NCI-H2196 (cell line): ENCODE measurements around the gene HIBCH.

ENCODE experiments used
- DNase-seq: peaks from one replicate; lab custom pipeline; 2025; ENCODE audit not compliant: unreplicated experiment; lab: John Stamatoyannopoulos, UW

The HIBCH gene

DNA sequence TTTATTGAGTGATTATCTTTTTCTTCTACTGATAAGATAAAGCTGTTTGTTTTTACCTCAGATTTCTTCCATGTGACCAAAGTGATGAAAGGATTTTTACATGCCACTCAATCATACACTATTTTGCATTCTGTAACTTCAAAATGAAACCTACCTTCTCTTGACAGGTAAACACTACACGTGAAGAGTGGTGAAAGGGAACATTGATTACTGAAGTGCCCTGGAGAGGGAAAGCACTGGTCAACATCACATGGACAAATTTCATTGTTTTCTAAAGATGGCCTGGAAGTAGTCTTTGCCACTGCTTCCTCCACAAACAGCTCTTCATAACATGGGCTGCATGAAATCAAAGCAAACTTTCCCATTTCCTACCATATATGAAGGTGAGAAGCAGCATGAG is 120.1 kb downstream of the HIBCH start:
- DNase-seq: no peak

DNA sequence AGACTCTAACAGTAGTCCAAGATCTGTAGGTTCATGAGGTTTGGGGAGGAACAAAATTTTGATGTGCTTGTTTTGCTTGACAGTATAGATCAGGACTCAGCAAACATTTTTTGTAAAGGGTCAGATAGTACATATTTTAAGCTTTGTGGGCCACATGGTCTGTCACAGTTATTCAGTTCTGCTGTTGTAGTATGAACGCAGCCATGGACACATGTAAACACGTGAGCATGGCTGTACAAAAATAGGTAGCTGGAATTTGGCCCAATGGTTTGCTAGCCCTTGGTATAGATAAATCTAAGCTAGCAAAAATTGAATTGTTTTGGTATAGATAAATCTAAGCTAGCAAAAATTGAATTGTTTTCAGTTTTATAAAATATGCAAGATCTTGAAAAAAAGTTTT is 120.5 kb downstream of the HIBCH start:
- DNase-seq: no peak

DNA sequence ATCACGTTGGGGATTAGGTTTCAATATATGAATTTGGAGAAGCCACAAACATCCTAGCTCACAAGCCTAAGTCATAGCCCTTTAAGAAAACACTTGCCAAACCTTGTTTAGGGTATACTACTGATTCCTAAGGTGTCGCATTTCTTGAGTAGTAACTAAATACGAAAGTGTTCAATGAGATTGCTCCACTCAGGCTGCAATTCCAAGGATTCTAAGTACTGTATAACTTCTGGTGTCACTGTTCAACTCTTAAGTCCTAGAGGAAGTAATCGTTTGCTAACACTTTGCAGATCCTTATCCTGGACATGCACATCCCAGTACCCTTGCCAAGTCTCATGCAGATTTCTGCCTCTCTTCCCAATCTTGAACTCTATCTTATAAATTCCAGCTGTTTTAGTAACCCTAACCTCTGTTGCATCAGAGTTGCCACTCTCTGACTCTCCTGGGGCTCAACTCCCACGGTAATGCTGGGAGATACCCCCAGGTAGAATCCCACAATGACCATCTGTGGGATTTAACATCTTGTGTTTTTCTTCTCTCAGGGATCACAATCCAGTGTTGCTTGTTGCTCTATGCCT is 122.4 kb downstream of the HIBCH start:
- no peak for DNase-seq

DNA sequence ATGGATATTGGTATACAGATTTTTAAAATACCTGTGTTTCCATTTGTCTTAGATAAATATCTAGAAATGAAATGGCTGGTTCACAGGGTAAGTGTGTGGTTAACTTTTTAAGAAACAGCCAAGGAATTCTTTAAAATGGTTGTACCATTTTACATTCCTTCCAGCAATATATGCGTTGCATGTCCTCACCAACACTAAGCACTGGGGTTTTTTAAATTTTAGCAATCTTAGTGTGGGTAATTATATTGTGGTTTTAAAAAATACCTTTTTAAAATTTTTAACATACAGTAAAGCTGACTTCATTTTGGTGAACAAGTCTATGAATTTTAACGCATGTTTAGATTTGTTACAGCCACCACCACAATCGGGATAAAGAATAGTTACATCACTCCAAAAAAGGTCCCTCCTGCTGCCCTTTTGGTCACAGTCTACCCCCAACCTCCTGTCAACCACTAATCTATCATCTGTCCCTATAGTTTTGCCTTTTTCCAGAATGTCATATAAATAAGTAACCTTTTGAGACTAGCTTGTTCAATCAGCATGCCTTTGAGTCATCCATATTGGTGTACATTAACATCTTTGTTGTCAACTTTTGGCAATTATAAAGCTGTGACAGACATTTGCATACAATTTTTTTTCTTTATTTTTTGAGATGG is 129.0 kb downstream of the HIBCH start:
- no peak for DNase-seq

DNA sequence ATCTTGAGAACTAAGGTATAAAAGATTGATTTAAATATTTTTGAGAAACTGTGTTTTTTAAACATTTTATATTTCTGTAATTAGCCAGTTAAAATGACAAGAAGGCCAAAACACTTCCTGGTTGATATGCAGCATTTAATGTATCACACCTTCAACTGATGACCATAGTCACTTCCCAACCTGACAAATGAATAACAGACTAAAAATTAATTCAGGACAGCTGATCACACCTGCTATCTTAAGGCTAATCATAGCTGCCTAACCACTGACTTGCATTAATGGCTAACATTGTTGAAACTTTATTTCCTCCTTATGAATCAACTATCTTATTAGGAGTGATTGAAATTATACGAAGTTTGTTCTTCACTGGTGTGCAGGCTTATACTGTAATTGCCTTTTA is 131.3 kb downstream of the HIBCH start:
- no peak for DNase-seq

DNA sequence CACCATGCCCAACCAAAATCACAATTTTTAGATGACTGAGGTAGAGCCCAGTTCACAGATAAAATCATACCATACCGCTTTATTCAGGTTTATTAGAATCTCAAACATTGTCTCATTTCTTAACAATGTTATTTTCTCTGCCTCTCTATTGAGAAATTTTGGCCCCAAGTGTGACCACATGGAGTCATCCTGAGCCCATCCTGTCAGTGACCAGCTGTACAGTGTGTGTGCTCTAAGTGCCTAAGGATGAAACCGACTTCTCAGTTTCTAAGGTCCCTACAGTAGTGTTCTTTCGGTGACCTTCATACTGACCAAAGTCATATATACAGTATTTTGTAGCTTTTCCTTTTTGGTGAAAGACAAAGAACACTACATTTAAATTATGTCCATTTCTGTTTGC is 133.4 kb downstream of the HIBCH start:
- DNase-seq: no peak

DNA sequence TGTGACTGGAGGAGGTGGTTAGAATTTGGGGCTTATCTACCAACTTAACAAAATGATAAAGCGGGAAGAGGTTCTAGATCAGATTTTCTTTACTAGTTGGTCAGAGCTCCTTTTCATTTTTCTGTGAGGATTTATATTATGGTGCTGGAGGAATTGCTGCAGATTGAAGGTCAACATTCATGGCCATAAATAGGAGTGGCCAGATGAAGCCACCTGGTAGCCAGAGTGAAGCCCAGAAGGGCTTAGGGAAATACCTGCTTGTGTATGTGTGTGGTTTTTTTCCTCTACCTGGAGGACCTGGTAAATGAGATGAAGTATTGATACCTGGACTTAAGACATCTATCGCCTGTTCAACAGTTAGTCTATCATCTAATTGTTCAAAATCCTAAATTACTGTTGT is 134.2 kb downstream of the HIBCH start:
- DNase-seq: no peak

DNA sequence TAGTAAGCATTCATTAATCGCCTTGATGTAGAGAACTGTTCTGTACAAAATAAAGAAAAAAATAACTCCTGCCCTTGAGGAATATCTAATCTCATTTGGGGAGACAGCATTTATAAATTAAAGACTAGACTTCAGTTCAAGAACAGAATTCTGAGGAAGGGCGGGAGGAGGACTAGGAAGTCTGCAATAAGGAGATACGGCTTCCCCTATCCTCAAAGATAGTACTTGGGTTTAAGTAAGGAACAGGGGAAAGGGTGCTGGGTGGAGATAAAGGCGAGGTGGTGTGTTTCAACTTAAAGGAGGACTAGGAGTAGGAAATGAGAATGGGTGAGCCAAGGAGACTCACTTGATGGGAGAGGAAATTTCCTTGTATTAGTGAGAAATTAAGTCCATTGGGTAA is 135.2 kb downstream of the HIBCH start:
- no peak for DNase-seq

DNA sequence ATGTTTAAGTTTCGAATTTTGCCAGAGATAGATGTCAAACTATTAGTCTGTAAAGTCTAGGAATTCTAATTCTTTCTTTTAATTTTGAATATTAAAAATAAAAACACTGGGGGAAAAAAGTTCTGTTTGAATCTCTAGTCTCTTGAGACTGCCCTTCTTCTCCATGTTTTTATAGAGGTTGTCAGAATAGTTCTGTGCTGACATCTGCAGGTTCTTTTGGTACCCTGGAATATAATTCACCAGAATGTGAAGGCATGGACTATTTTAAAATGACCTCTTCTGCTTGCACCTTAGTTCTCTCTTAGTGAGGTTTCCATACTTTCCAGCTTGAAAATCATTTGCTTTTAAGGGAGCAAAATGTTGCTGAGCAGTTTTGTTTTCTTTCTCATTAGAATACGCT is 136.1 kb downstream of the HIBCH start:
- DNase-seq: no peak

DNA sequence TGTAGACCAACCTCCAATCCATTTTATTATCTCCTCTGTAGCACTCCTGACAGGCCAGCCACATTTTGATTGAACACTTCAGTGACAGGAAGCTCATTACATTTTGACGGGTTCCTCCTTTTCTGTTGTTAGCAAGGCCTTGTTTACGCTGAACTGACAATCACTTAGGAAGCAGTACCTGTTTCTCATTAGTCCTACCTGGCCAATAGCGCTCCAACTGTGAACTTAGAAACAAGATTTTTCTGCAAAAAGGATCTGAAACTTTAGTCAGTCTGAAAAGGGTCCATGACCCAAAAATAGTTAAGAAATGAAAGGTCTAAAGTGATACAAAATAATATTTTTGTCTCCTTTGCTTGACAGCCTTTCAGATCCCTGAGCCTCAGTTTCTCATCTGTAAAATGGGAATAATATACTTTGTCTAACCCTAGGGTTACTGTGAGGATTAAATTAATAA is 137.5 kb downstream of the HIBCH start:
- no peak for DNase-seq

DNA sequence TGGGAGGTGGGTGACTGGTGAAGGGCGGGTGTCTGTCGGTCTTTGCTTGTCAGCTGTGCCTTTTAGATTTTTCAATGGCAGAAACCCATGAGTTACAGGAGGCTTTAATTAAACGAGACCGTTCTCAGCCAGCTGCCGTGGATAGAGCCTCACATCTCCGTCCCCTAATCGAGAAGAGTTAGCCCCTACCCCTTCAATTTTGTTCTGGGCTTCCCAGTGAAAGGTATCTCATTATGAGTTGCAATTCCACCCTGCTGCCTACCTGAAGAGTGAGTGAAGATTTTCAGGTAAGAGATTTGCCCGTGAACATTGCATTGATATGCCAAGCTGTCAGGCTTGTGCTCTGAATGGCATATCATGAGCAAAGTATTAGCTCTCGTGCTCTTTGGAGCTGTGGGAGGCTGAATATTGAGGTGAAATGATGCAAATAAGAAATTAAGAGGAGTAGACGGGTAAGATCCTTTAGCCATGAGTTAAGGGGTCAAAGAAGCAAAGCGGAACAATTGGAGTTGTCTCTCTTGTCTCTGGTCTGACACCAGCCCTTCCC is 138.4 kb downstream of the HIBCH start:
- DNase-seq: no peak

DNA sequence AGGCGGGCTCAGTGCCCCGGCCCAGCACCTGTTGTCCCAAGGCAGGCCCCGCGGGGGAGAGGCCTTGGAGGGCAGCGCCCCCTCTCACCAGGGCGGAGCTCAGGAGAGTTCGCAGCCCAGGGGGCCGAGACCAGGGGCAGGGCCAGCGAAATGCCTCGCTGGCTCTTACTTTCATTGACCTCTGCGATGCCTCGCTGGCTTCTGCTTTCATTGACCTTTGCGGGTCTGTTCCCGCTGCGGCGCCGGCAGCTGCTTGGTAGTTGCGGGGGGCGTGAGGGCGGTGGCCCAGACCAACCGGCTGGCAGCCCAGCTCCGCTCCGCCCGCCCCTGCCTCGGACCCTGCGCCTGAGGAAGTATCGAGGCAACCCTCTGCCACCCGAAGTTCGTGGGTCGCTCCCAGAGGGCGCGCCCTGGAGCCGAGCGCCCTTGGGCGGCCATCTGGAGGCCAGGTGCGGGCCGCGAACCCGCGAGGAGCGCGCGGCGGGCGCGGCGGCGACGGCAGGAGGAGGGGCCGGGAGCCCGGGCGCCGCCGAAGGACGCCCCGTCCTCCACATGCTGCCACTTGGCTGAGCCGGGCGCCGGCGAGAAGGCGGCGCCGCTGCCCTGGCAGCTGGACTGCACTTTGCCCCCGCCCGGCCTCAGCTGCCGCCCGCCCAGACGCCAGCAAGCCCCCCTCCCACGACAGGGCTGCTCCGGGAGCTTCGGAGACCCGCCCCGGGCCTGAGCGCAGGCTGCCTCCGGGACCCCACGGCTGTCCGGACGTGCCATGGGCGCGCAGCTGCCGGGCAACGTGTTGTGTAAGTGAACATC is 139.1 kb downstream of the HIBCH start:
- peak; percentile 49 for DNase-seq

DNA sequence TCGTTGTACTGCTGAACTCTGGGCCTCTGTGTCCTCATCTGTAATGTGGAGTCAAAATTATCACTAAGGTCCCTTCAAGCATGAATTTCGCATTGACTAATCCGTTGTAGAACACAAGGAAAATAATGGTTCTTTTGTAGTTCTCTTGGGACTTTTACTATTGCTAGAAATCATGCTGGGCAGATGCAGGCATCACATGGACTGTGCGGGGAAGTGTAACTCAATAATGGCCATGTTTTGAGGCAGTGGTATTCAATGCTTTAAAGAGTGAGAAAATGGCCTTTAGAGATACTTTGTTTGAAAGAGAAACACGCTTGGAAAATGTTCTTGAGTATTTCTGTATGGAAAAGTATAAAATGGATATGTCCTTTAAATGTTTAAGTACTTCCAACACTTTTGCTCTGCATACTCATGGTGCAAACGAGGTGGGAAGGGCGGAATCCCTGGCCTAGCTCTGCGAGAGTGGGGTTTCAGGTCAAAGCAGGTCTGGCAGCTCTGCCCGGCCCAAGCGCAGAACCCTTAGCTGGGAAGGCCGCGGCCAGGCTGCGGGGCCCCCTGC is 139.8 kb downstream of the HIBCH start:
- DNase-seq: no peak

DNA sequence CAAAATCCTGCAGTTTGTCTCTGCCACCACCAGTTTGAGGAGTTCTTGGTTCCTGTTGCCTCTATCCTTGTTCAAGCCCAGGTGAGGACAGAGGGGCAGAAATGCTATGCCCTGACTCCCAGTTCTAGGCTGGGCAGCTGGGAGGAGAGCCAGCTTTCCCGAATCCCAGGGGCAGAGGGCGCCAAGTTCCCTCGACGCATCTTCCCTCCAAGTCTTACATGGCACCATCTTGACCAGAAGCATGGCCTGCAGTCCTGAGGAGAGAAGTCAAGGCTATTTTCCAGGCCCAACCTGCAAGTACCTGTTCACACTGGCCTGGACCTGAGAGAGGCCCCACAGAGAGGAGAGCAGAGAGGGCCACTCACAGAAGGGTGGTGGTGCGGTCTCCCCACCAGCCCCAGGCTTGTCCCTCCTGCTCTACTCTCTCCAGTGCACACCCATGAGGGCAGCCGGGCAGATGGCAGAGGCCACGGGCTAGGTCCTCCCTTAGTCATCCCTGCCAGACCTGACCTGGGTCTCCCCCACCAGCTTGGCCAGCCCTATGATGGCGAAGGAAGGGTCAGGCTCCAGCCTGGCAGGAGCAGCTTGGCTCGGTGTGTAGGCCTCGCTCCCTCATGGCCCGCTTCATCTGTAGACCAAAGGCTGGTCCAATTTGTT is 141.4 kb downstream of the HIBCH start:
- DNase-seq: no peak

DNA sequence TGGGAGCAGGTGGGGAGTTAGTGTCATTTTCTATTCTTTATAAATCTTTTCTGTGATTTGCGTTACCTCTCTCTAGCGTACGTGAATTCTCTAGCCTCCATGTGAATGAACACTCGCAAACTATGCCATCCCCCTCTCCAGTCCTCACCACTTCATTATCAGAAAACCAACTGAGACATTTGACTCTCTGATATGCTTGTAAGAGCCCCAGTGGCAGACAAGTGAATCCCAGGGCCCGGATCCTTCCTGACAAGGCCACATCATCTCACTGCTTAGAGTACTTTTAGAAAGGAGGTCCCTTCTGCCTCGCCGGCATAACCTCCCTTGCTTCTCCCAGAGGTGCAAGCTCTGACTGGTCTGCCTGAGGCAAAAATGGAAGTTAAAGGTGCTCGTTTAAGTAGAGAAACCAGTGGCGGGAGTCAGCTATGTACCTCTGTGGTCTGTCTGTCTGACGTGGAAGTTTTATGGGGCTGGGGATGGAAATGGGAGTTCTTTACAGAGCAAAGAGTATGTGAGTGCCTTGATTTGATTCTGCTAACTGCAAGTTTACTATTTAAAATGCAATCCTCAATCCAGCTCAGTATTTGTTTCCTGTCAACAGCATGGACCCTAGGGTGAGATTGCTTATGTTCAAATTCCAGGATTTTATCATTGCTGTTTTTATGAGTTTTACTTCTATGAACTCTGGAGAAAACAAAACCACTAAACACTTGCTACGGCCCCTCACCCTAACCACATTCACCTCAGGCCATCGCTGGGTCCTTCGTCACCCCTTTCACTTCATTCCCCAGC is 142.2 kb downstream of the HIBCH start:
- DNase-seq: no peak

DNA sequence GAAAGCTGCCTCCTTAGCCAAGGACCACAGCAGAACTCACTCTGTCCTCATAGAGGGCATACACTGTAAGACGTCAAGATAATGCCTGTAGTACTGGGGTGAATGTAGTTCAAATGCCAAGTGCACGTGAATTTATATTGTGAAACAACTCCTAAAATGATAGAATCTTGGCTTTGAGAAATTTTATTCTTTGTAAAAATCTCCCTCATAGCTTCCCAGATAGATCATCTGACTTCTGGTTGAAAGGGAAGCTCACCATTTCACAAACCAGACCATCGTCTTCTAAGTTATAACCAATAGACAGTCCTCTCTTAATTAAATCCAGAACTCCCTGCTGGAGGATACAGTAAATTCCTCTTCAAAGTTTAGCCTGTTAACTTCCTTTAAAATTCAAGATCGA is 146.2 kb downstream of the HIBCH start:
- DNase-seq: no peak

DNA sequence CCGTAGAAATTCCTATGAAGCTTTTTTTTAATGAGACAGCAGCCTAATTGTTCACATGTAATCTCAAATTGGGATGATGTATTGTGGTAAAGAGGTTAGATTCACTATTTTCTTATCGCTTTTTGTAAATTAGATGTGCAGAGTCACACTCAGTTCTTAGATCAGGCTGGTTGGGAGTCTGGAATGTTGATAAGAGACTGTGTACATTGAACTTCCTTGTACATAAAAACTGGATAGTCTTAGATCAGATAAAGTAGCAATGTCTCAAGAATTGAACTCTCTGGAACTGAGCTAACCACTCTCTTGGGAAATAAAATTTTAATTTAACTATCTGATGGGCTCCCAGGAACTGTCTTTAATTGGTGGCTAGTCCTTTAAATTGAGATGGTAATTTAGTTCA is 149.0 kb downstream of the HIBCH start:
- DNase-seq: no peak

DNA sequence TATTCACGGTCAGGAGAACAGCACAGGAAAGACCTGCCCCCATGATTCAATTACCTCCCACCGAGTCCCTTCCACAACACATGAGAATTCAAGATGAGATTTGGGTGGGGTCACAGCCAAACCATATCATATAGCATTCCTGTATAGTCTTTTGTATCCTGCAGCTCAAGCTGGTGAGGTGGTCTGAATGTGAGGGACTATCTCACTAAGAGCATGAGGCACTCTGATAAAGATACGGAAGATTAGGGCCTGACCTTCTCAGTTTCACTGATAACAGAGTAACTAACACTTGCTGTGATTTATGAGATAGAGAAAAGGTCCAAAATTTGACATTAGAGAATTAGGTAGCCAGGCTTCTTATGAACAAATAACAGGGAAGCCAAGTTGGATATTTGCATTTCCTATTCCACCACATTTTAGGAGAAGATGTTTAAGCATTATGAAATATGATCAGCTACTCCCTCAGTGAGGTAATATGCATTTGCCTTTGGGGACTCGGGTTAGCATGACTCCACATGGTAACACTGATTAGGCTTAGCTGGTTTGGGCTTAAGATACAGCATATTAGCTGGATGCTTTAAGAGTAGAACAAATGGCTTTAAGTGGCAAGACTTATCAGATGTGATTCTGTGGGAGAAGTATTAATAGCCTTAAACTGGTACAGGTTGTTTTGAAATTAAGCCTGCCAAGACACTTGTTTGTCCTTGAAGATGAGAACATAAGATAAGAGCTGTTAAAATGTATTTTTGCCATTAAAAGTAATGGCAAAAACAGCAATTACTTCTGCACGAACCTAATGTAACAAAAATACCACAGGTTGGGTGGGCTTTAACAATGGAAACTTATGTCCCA is 150.2 kb downstream of the HIBCH start:
- DNase-seq: no peak

DNA sequence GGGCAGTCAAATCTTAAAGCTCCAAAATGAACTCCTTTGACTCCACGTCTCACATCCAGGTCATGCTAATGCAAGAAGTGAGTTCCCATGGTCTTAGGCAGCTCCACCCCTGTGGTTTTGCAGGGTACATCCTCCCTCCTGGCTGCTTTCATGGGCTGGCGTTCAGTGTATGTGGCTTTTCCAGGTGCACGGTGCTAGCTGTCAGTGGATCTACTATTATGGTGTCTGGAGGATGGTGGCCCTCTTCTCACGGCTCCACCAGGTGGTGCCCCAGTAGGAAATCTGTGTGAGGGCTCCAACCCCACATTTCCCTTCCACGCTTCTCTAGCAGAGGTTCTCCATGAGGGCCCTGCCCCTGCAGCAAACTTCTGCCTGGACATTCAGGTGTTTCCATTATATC is 151.9 kb downstream of the HIBCH start:
- no peak for DNase-seq

DNA sequence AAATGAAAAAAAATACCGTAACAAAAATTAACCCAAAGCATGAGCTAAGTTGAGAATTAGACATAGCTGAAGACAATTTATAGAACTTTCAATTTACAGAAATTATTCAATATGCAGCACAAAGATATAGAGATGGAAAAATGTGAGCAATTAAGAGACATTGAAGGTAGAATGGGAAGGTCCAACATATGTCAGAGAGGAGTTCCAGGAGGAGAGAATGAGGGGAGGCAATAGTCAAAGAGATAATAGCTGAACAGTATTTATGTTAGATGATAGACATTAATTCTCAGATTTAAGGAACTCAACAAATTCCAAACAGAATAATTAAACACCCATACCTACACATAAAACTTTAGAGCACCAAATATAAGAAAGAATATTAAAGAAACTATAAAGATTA is 154.1 kb downstream of the HIBCH start:
- no peak for DNase-seq
